HCT116 (cell line): Measurements from ENCODE around the gene CALM1. TPM values are rescaled to one million over a fixed set of nuclear protein-coding genes. Genes with fewer than 3 reads are reported as not detected.

Source experiments
- ATAC-seq: fragments of 200-7000 bp; cut with Tn5 transposase; 2 replicates; pipeline ENCODE4 v1.9.1; 2020; ENCODE audit warnings: mild to moderate bottlenecking, moderate library complexity
- BruUV-seq: library from RNA; stranded (reverse); fragments of 400-500 nt; replicated peaks from 2 replicates; lab custom pipeline; 2021; lab: Mats Ljungman, UMichigan
- CTCF ChIA-PET: fragments of 300-600 bp; sonication (Branson Sonifier 250); formaldehyde crosslinking; loops from one replicate; lab custom pipeline; 2021; ENCODE audit warnings: antibody characterized with exemption; lab: Charles Lee
- POLR2A ChIA-PET: fragments of 300-600, 350-600 bp; sonication (Branson Sonifier 250); formaldehyde crosslinking; loops from one replicate; lab custom pipeline; 2021; ENCODE audit warnings: antibody characterized with exemption; lab: Charles Lee
- RAD21 ChIA-PET, 2 experiments: fragments of 300-600 bp; sonication (Branson Sonifier 250); formaldehyde crosslinking; loops; one replicate each; lab custom pipeline; 2023; ENCODE audit warnings: low total read pairs in 2 of 2; ENCODE audit not compliant: uncharacterized antibody in 2 of 2, unreplicated experiment in 2 of 2, low non-redundant PET in 1 of 2; lab: Charles Lee
- DNase-seq: peaks from one replicate; pipeline ENCODE4 v3.0.0-alpha.2; 2010; ENCODE audit warnings: low read depth, low spot score
- H2AFZ ChIP-seq: fragments of 200-600 bp; shearing (Covaris generic), sonication (generic); 2 replicates; pipeline ENCODE4 v1.6.1; 2017; ENCODE audit warnings: low read depth, mixed run types, mixed read lengths, antibody characterized with exemption, low read length; ENCODE audit not compliant: poor library complexity, severe bottlenecking
- H3K27ac ChIP-seq: 2 replicates; pipeline ENCODE4 v1.5.1; 2012; ENCODE audit warnings: low read depth, low read length
- H3K27me3 ChIP-seq: fragments of 200-600 bp; sonication (generic); 2 replicates; pipeline ENCODE4 v1.6.1; 2016; ENCODE audit warnings: mixed run types, low read length, mixed read lengths; ENCODE audit not compliant: insufficient read depth
- H3K36me3 ChIP-seq, 2 experiments: fragments of 200-500 bp in 1 of 2; fragments of 200-600 bp in 1 of 2; sonication (Bioruptor generic) in 1 of 2; sonication (generic) in 1 of 2; 2 replicates each; pipeline versions ENCODE4 v1.5.1 to v1.6.1; 2014 to 2016; ENCODE audit warnings: low read length in 2 of 2, inconsistent platforms in 1 of 2, mixed read lengths in 1 of 2, mixed run types in 1 of 2; ENCODE audit not compliant: insufficient read depth in 2 of 2, control insufficient read depth in 1 of 2
- H3K4me1 ChIP-seq, 2 experiments: fragments of 200-600 bp in 1 of 2; sonication (generic) in 1 of 2; 2 replicates each; pipeline versions ENCODE4 v1.5.1 to v1.6.1; 2012 to 2017; ENCODE audit warnings: low read length in 2 of 2, inconsistent platforms in 1 of 2, mild to moderate bottlenecking in 1 of 2, mixed read lengths in 1 of 2, mixed run types in 1 of 2, moderate library complexity in 1 of 2; ENCODE audit not compliant: insufficient read depth in 2 of 2, control insufficient read depth in 1 of 2
- H3K4me2 ChIP-seq: fragments of 200-600 bp; sonication (generic); 2 replicates; pipeline ENCODE4 v1.6.1; 2017; ENCODE audit warnings: mixed run types, low read length, mixed read lengths
- H3K4me3 ChIP-seq, 2 experiments: fragments of 200-600 bp in 1 of 2; sonication (generic) in 1 of 2; replicated peaks in 1 of 2; 2 replicates each; pipeline ENCODE4 v1.5.1; 2011 to 2016; ENCODE audit warnings: low read length in 2 of 2, control low read depth in 1 of 2, low read depth in 1 of 2, mild to moderate bottlenecking in 1 of 2, mixed read lengths in 1 of 2, mixed run types in 1 of 2
- H3K79me2 ChIP-seq: fragments of 200-600 bp; sonication (generic); 2 replicates; pipeline ENCODE4 v1.6.1; 2017; ENCODE audit warnings: mild to moderate bottlenecking, mixed run types, low read length, moderate library complexity, mixed read lengths; ENCODE audit not compliant: insufficient read depth
- H3K9ac ChIP-seq: fragments of 200-600 bp; sonication (generic); 2 replicates; pipeline ENCODE4 v1.6.1; 2016; ENCODE audit warnings: low read length, mixed read lengths
- H3K9me2 ChIP-seq: fragments of 200-600 bp; sonication (generic), shearing (Covaris generic); 2 replicates; pipeline ENCODE4 v1.6.1; 2017; ENCODE audit warnings: mixed run types, mild to moderate bottlenecking, moderate library complexity; ENCODE audit not compliant: insufficient read depth
- H3K9me3 ChIP-seq, 2 experiments: fragments of 200-500 bp in 1 of 2; fragments of 200-600 bp in 1 of 2; sonication (Bioruptor generic) in 1 of 2; sonication (generic) in 1 of 2; 2 replicates each; pipeline ENCODE4 v1.6.1; 2014 to 2017; ENCODE audit warnings: low read length in 2 of 2, mixed read lengths in 2 of 2, inconsistent platforms in 1 of 2, low read depth in 1 of 2, mild to moderate bottlenecking in 1 of 2, mixed run types in 1 of 2, moderate library complexity in 1 of 2; ENCODE audit not compliant: control insufficient read depth in 1 of 2, insufficient read depth in 1 of 2
- H4K20me1 ChIP-seq: fragments of 200-600 bp; sonication (generic), shearing (Covaris generic); 2 replicates; pipeline ENCODE4 v1.6.1; 2017; ENCODE audit warnings: mixed run types, mild to moderate bottlenecking, moderate library complexity; ENCODE audit not compliant: insufficient read depth
- ATF3 ChIP-seq: IDR thresholded peaks from 2 replicates; pipeline ENCODE4 v1.6.1; 2012
- CBX3 ChIP-seq: IDR thresholded peaks from 2 replicates; pipeline ENCODE4 v1.6.1; 2012; ENCODE audit warnings: low read depth
- CEBPB ChIP-seq: IDR thresholded peaks from 2 replicates; pipeline ENCODE4 v1.6.1; 2012; ENCODE audit warnings: low read depth
- CTCF ChIP-seq, 3 experiments: fragments of 200-600 bp in 1 of 3; sonication (generic) in 1 of 3; IDR thresholded peaks in 2 of 3; conservative IDR thresholded peaks in 1 of 3; 2 replicates each; pipeline ENCODE4 v1.5.1; 2012 to 2017; ENCODE audit warnings: low read depth in 2 of 3, low read length in 2 of 3, antibody characterized with exemption in 1 of 3, borderline replicate concordance in 1 of 3, control low read depth in 1 of 3, mild to moderate bottlenecking in 1 of 3, mixed read lengths in 1 of 3, mixed run types in 1 of 3, moderate library complexity in 1 of 3; ENCODE audit not compliant: insufficient read depth in 1 of 3
- ELF1 ChIP-seq: IDR thresholded peaks from 2 replicates; pipeline ENCODE4 v1.6.1; 2012; ENCODE audit warnings: low read depth, borderline replicate concordance
- EZH2 ChIP-seq: fragments of 200-600 bp; sonication (generic); IDR thresholded peaks from 2 replicates; pipeline ENCODE4 v1.6.1; 2017; ENCODE audit warnings: antibody characterized with exemption, mixed run types
- FOSL1 ChIP-seq: IDR thresholded peaks from 2 replicates; pipeline ENCODE4 v1.6.1; 2012; ENCODE audit warnings: low read depth
- JUND ChIP-seq: IDR thresholded peaks from 2 replicates; pipeline ENCODE4 v1.6.1; 2012
- RAD21 ChIP-seq: IDR thresholded peaks from 2 replicates; pipeline ENCODE4 v1.6.1; 2012; ENCODE audit warnings: low read depth, mild to moderate bottlenecking
- SIN3A ChIP-seq: IDR thresholded peaks from 2 replicates; pipeline ENCODE4 v1.6.1; 2012; ENCODE audit warnings: low read depth
- SP1 ChIP-seq: IDR thresholded peaks from 2 replicates; pipeline ENCODE4 v1.6.1; 2012; ENCODE audit warnings: low read depth
- SRF ChIP-seq: IDR thresholded peaks from 2 replicates; pipeline ENCODE4 v1.6.1; 2012; ENCODE audit warnings: low read depth
- YY1 ChIP-seq: IDR thresholded peaks from 2 replicates; pipeline ENCODE4 v1.6.1; 2011; ENCODE audit warnings: low read length, low read depth, moderate library complexity, mild to moderate bottlenecking; ENCODE audit not compliant: insufficient replicate concordance; ENCODE audit errors: extremely low read depth
- ZBTB33 ChIP-seq: IDR thresholded peaks from 2 replicates; pipeline ENCODE4 v1.6.1; 2011; ENCODE audit warnings: mild to moderate bottlenecking, low read length, moderate library complexity; ENCODE audit not compliant: insufficient replicate concordance; ENCODE audit errors: extremely low read depth
- ZFX ChIP-seq: fragments of 450-650 bp; IDR thresholded peaks from 2 replicates; pipeline ENCODE4 v1.6.1; 2017
- intact Hi-C: fragments of 100-400 bp; cut with micrococcal nuclease; formaldehyde crosslinking; loops from 2 replicates; pipeline ENCODE4 v1.10.0; 2022
- total RNA-seq: library from RNA; stranded (reverse); gene quantifications from one replicate; pipeline ENCODE4 v1.2.1, GENCODE V29; 2021; ENCODE audit not compliant: unreplicated experiment

The CALM1 gene
- total RNA-seq, 1 experiment from 2014 or later = 261 TPM

GRCh38 chr14:90451443-90451842 lies 54.6 kb downstream of the CALM1 start:
- ChIA-PET POLR2A (no interaction called here), RAD21 (no interaction called here), CTCF (no interaction called here)
- no peak overlapping the region for H3K4me2 ChIP-seq
- no peak overlapping the region for H3K9ac ChIP-seq
- H2AFZ ChIP-seq = no peak overlapping the region
- no peaks in the 10 kb centered on the region for H4K20me1 ChIP-seq
- no TSS peak for BruUV-seq
- intact Hi-C loops = no loop called here
- no peaks in the 10 kb centered on the region for H3K27me3 ChIP-seq
- H3K4me3 ChIP-seq = no peak overlapping the region
- no peak overlapping the region for H3K27ac ChIP-seq
- H3K9me3 ChIP-seq = peaks cover 8 to 11% of the 10 kb centered on the region in 2 experiments; a peak in 3 of 4 replicates
- no peaks in the 10 kb centered on the region for H3K36me3 ChIP-seq
- H3K4me1 ChIP-seq = 0 out of 4 replicates have a peak, but pooled peaks cover 0 to 6% of the 10 kb centered on the region in 2 experiments
- no peaks in the 10 kb centered on the region for H3K9me2 ChIP-seq
- H3K79me2 ChIP-seq = no peaks in the 10 kb centered on the region
- TF ChIP-seq ATF3 (no peak), FOSL1 (no peak), ELF1 (no peak), RAD21 (no peak), JUND (no peak), SIN3A (no peak), SRF (no peak), CTCF (IDR thresholded peaks at IDR 0.05 in 2 of 3, conservative IDR thresholded peaks at IDR 0.05 in 1 of 3; ENCODE audit: borderline replicate concordance in 1 of 3, insufficient read depth in 1 of 3, low read depth in 2 of 3, low read length in 2 of 3) (no peak)
- ATAC-seq = no peak
- DNase-seq = no peak

- no peak overlapping the region for H3K27ac ChIP-seq
- H4K20me1 ChIP-seq = no peaks in the 10 kb centered on the region
- ChIA-PET POLR2A (no interaction called here), CTCF (no interaction called here), RAD21 (no interaction called here)
- no peak overlapping the region for H3K4me3 ChIP-seq
- H3K4me2 ChIP-seq = no peak overlapping the region
- ATAC-seq (no peak), DNase-seq (no peak)
- H3K36me3 ChIP-seq = no peaks in the 10 kb centered on the region
- no peak for TF ChIP-seq CBX3
- no peak for TF ChIP-seq CEBPB
- TF ChIP-seq EZH2 = no peak
- TF ChIP-seq JUND = no peak
- TF ChIP-seq YY1 = no peak
- TF ChIP-seq ZBTB33 = no peak
- no peak for TF ChIP-seq ELF1
- no peak for TF ChIP-seq ATF3
- TF ChIP-seq ZFX = no peak
- TF ChIP-seq RAD21 = no peak
- no peak for TF ChIP-seq SP1
- H3K79me2 ChIP-seq = no peaks in the 10 kb centered on the region
- no peak overlapping the region for H3K9ac ChIP-seq
- no TSS peak for BruUV-seq
- H2AFZ ChIP-seq = no peak overlapping the region
- peaks cover 8 to 11% of the 10 kb centered on the region in 2 experiments; a peak in 3 of 4 replicates for H3K9me3 ChIP-seq
- 0 out of 4 replicates have a peak, but pooled peaks cover 0 to 6% of the 10 kb centered on the region in 2 experiments for H3K4me1 ChIP-seq
- intact Hi-C loops = no loop called here
- H3K9me2 ChIP-seq = no peaks in the 10 kb centered on the region
- no peaks in the 10 kb centered on the region for H3K27me3 ChIP-seq
These were observed 55.1 kb downstream of the CALM1 start for GRCh38 chr14:90451961-90452360.
